K562 (cell line): ENCODE results near the gene FCHO1. TPM values are rescaled to one million over a fixed set of nuclear protein-coding genes. Genes with fewer than 3 reads are reported as not detected.

Experiments used
- ATAC-seq: fragments of 200-7000 bp; cut with Tn5 transposase; 3 replicates; pipeline ENCODE4 v1.9.1; 2020; ENCODE audit warnings: moderate library complexity
- BruUV-seq: library from RNA; stranded (reverse); fragments of 400-500 nt; replicated peaks from 2 replicates; lab custom pipeline; 2021; lab: Mats Ljungman, UMichigan
- CTCF ChIA-PET: fragments of 300-600 bp; formaldehyde crosslinking; extraction: SDS; loops from one replicate; lab custom pipeline; 2021; ENCODE audit warnings: low intra/inter-chr PET ratio; lab: Yijun Ruan, JAX
- POLR2A ChIA-PET: fragments of 300-600, 350-650 bp; sonication (Branson Sonifier 250); formaldehyde crosslinking; extraction: SDS; loops from one replicate; lab custom pipeline; 2021; ENCODE audit warnings: antibody characterized with exemption, inconsistent platforms; lab: Yijun Ruan, JAX
- DNase-seq, 4 experiments: peaks; one replicate each; pipeline versions ENCODE4 v3.0.0 to v3.0.0-alpha.2; 2011 to 2018; ENCODE audit warnings: low spot score in 3 of 4, mixed read lengths in 3 of 4; ENCODE audit errors: extremely low read depth in 1 of 4
- FAIRE-seq: peaks from 2 replicates; lab custom pipeline; 2011; peaks lifted over from hg19 to GRCh38; lab: Jason Lieb, UNC
- H2AFZ ChIP-seq: 2 replicates; pipeline ENCODE4 v1.6.0; 2011; ENCODE audit warnings: low read depth, low read length, control low read depth, inconsistent platforms
- H3K27ac ChIP-seq: fragments of 200-600 bp; 3 replicates; pipeline ENCODE4 v1.8.0; 2011; ENCODE audit warnings: low read depth, mild to moderate bottlenecking, control low read depth, inconsistent platforms, low read length, moderate library complexity, mixed read lengths; ENCODE audit errors: extremely low read depth
- H3K27me3 ChIP-seq, 2 experiments: fragments of 300-600 bp in 1 of 2; 2 replicates in 1 of 2; 3 replicates in 1 of 2; pipeline versions ENCODE4 v1.6.0 to v1.8.0; 2011; ENCODE audit warnings: inconsistent platforms in 2 of 2, low read length in 2 of 2, mild to moderate bottlenecking in 1 of 2, mixed read lengths in 1 of 2, moderate library complexity in 1 of 2; ENCODE audit not compliant: control insufficient read depth in 2 of 2, insufficient read depth in 2 of 2
- H3K36me3 ChIP-seq: fragments of 300-600 bp; 3 replicates; pipeline ENCODE4 v1.8.0; 2011; ENCODE audit warnings: mild to moderate bottlenecking, low read length, inconsistent platforms; ENCODE audit not compliant: control insufficient read depth, insufficient read depth
- H3K4me1 ChIP-seq, 2 experiments: fragments of 200-600 bp in 1 of 2; replicated peaks in 1 of 2; 2 replicates in 1 of 2; 3 replicates in 1 of 2; pipeline versions ENCODE4 v1.5.1 to v1.8.0; 2011; ENCODE audit warnings: inconsistent platforms in 2 of 2, low read length in 2 of 2, mild to moderate bottlenecking in 1 of 2, mixed read lengths in 1 of 2, moderate library complexity in 1 of 2; ENCODE audit not compliant: control insufficient read depth in 2 of 2, insufficient read depth in 2 of 2
- H3K4me2 ChIP-seq: 2 replicates; pipeline ENCODE4 v1.6.1; 2011; ENCODE audit warnings: low read length, control low read depth, inconsistent platforms, mixed read lengths; ENCODE audit not compliant: insufficient read depth
- H3K4me3 ChIP-seq: fragments of 200-600 bp; sonication (generic), shearing (Covaris generic); 2 replicates; pipeline ENCODE4 v1.5.1; 2016; ENCODE audit warnings: control low read depth, inconsistent platforms
- H3K79me2 ChIP-seq: fragments of 200-600 bp; 3 replicates; pipeline ENCODE4 v1.8.0; 2011; ENCODE audit warnings: low read length, inconsistent platforms; ENCODE audit not compliant: control insufficient read depth, insufficient read depth
- H3K9ac ChIP-seq, 2 experiments: 2 replicates each; pipeline versions ENCODE4 v1.6.0 to v1.6.1; 2011; ENCODE audit warnings: low read depth in 2 of 2, low read length in 2 of 2, control low read depth in 1 of 2, inconsistent platforms in 1 of 2, mild to moderate bottlenecking in 1 of 2, mixed read lengths in 1 of 2; ENCODE audit not compliant: insufficient read depth in 1 of 2
- H3K9me1 ChIP-seq: one replicate; pipeline ENCODE4 v1.6.0; 2011; ENCODE audit warnings: inconsistent platforms, mild to moderate bottlenecking, low read length, moderate library complexity; ENCODE audit not compliant: control insufficient read depth, insufficient read depth
- H3K9me3 ChIP-seq: replicated peaks from 2 replicates; pipeline ENCODE4 v1.5.1; 2011; ENCODE audit warnings: low read depth, low read length, inconsistent platforms; ENCODE audit not compliant: control insufficient read depth, insufficient read depth
- H4K20me1 ChIP-seq: replicated peaks from 2 replicates; pipeline ENCODE4 v1.6.1; 2011; ENCODE audit warnings: low read length, inconsistent platforms, mixed read lengths; ENCODE audit not compliant: control insufficient read depth, insufficient read depth
- EGR1 ChIP-seq: fragments of 450-650 bp; conservative IDR thresholded peaks from 2 replicates; pipeline ENCODE4 v1.6.1; 2017; ENCODE audit warnings: mild to moderate bottlenecking
- MAX ChIP-seq: sonication (generic); formaldehyde crosslinking; IDR thresholded peaks from 2 replicates; pipeline ENCODE4 v1.9.0; 2022; ENCODE audit warnings: mild to moderate bottlenecking, missing genetic modification reagents
- PHF21A ChIP-seq: fragments of 450-650 bp; IDR thresholded peaks from 2 replicates; pipeline ENCODE4 v1.6.1; 2017; ENCODE audit warnings: low read depth, borderline replicate concordance
- PYGO2 ChIP-seq: fragments of 450-650 bp; IDR thresholded peaks from 2 replicates; pipeline ENCODE4 v1.6.1; 2016; ENCODE audit warnings: mild to moderate bottlenecking, missing genetic modification characterization, moderate library complexity, missing compliant biosample characterization
- STAT5B ChIP-seq: fragments of 250-450 bp; sonication (Bioruptor Pico); IDR thresholded peaks from 2 replicates; pipeline ENCODE4 v1.8.0; 2021; ENCODE audit warnings: mild to moderate bottlenecking, inconsistent platforms
- TAL1 ChIP-seq: fragments of 450-650 bp; IDR thresholded peaks from 2 replicates; pipeline ENCODE4 v1.6.1; 2016; ENCODE audit warnings: mild to moderate bottlenecking
- ZNF197 ChIP-seq: fragments of 200-800 bp; sonication (Bioruptor generic); IDR thresholded peaks from 2 replicates; pipeline ENCODE4 v1.6.1; 2016; ENCODE audit warnings: low read depth, missing genetic modification characterization, missing compliant biosample characterization
- ZNF695 ChIP-seq: fragments of 450-650 bp; formaldehyde crosslinking; IDR thresholded peaks from 2 replicates; pipeline ENCODE4 v1.4.0; 2020; ENCODE audit warnings: mild to moderate bottlenecking, moderate library complexity
- ZZZ3 ChIP-seq: fragments of 450-650 bp; IDR thresholded peaks from 2 replicates; pipeline ENCODE4 v1.6.1; 2016; ENCODE audit warnings: antibody characterized with exemption, mild to moderate bottlenecking, moderate library complexity
- WGBS: fragments of 100-300 bp; shearing (Covaris generic); methylation state at CpG from one replicate; pipeline ENCODE4 v1.1.6; 2016; ENCODE audit warnings: low coverage, mixed read lengths; ENCODE audit not compliant: insufficient coverage; ENCODE audit errors: missing lambda C conversion rate; 5-methylcytosine and 5-hydroxymethylcytosine counted together
- in situ Hi-C: fragments of 300-500 bp; cut with MboI; formaldehyde crosslinking; loops from 4 replicates; pipeline ENCODE4 v1.15.0; 2018; ENCODE audit warnings: inconsistent platforms, mixed read lengths
- intact Hi-C: fragments of 100-400 bp; cut with micrococcal nuclease; formaldehyde crosslinking; loops from 2 replicates; pipeline ENCODE4 v1.14.2; 2022
- polyA plus RNA-seq, 8 experiments: library from polyadenylated mRNA; depleted of rRNA in 4 of 8; stranded (reverse) in 5 of 8; unstranded in 3 of 8; fragments of >200 nt; fragmentation: Nextera tagmentation in 2 of 8; fragmentation: Illumina TruSeq in 1 of 8; extraction: Ambion mirVana in 2 of 8; extraction: Trizol in 1 of 8; gene quantifications; 2 replicates each; pipeline versions ENCODE4 v1.2.1 to v1.2.3, GENCODE V29; 2011 to 2014; ENCODE audit warnings: inconsistent platforms in 1 of 8, missing spikeins in 1 of 8
- total RNA-seq, 7 experiments: library from RNA; depleted of rRNA in 6 of 7; stranded (reverse); fragments of >200 nt in 6 of 7; fragmentation: Illumina TruSeq in 2 of 7; extraction: Trizol in 2 of 7; gene quantifications; 2 replicates each; pipeline versions ENCODE4 v1.2.1 to v1.2.3, GENCODE V29; 2011 to 2021; ENCODE audit warnings: low replicate concordance in 1 of 7
- TF ChIP-seq, protein P1 (sequence below): fragments of 450-650 bp; IDR thresholded peaks from 2 replicates; pipeline ENCODE4 v1.6.1; 2016
- TF ChIP-seq, protein P2 (sequence below): fragments of 450-650 bp; IDR thresholded peaks from 2 replicates; pipeline ENCODE4 v1.6.1; 2016; ENCODE audit warnings: mild to moderate bottlenecking

Gene FCHO1
- total and polyA plus RNA-seq, 9 of the 15 experiments (the other 6 are each of a cell fraction or from before 2014, with no cell fraction given) = 0.21 to 58.9 (median 18.3) TPM

DNA sequence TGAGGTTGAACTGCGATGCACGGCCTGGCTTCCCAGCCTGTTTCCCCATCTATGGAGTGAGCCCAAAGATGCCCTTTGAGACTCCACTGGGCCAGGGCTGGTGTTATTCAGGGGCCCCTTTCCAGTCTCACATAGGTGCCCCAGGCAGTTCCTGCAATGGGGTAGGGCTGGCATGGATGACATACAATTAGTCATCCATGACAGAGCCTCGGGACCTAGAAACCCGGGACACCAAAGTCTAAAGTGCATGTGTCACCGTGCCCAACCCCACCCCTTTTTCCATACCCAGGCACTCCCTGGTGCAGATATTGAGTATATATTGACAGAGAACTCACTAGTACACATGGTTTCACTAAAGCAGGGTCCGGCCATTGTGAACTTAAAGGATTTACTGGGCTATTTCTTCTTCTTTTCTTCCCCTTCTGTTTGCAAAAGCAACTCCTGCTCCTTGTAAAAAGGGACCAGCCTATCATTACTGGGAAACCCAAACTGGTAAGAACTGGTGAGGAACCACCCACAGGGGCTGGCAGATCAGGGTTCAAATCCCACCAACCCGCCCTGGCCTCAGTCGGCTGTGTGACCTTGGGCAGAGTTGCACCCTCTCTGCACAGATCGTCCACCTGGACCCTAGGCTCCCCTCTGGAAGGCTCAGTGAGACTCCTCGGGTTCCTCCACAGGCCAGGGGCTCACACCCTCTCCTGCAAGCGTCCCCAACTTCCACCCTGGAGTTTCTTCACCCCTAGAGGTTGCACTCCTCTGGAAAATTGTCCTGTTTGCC lies 46.3 kb downstream of the FCHO1 start:
- Histone ChIP-seq H3K9me1 (no peaks in the 10 kb centered on the region), H3K9me3 (no peaks in the 10 kb centered on the region), H3K4me2 (no peak overlapping the region), H3K4me3 (no peak overlapping the region), H2AFZ (no peak overlapping the region), H4K20me1 (no peaks in the 10 kb centered on the region), H3K4me1 (peaks cover 10 to 26% of the 10 kb centered on the region in 2 experiments; a peak in 4 of 5 replicates), H3K27me3 (peaks cover 4 to 24% of the 10 kb centered on the region in 2 experiments; a peak in 3 of 5 replicates), H3K27ac (no peak overlapping the region), H3K79me2 (no peaks in the 10 kb centered on the region), H3K9ac (no peak overlapping the region), H3K36me3 (no peaks in the 10 kb centered on the region)
- DNase-seq = no peak
- intact Hi-C loops (no loop called here), in situ Hi-C loops (no loop called here)
- 3% methylated on average over 11 of the region's 11 CpGs for WGBS
- no TSS peak for BruUV-seq
- POLR2A ChIA-PET = interaction anchor here (1.1 kb wide), 1 partner anchor 91 kb away, joined by 3 read pairs; no protein-coding TSS in a partner anchor
- no peak for ATAC-seq
- FAIRE-seq = no peak
- TF ChIP-seq PYGO2 (tag) (no peak), MAX (no peak), ZNF695 (no peak), ZZZ3 (no peak), PHF21A (no peak), STAT5B (CRISPR knock-in tag) (no peak), EGR1 (no peak), ZNF197 (CRISPR knock-in tag) (no peak), TAL1 (no peak)
- TF ChIP-seq, protein P1, sequence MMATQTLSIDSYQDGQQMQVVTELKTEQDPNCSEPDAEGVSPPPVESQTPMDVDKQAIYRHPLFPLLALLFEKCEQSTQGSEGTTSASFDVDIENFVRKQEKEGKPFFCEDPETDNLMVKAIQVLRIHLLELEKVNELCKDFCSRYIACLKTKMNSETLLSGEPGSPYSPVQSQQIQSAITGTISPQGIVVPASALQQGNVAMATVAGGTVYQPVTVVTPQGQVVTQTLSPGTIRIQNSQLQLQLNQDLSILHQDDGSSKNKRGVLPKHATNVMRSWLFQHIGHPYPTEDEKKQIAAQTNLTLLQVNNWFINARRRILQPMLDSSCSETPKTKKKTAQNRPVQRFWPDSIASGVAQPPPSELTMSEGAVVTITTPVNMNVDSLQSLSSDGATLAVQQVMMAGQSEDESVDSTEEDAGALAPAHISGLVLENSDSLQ = no peak
- TF ChIP-seq, protein P2, sequence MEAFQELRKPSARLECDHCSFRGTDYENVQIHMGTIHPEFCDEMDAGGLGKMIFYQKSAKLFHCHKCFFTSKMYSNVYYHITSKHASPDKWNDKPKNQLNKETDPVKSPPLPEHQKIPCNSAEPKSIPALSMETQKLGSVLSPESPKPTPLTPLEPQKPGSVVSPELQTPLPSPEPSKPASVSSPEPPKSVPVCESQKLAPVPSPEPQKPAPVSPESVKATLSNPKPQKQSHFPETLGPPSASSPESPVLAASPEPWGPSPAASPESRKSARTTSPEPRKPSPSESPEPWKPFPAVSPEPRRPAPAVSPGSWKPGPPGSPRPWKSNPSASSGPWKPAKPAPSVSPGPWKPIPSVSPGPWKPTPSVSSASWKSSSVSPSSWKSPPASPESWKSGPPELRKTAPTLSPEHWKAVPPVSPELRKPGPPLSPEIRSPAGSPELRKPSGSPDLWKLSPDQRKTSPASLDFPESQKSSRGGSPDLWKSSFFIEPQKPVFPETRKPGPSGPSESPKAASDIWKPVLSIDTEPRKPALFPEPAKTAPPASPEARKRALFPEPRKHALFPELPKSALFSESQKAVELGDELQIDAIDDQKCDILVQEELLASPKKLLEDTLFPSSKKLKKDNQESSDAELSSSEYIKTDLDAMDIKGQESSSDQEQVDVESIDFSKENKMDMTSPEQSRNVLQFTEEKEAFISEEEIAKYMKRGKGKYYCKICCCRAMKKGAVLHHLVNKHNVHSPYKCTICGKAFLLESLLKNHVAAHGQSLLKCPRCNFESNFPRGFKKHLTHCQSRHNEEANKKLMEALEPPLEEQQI = no peak
- CTCF ChIA-PET = no interaction called here
